Measurements from ENCODE around the gene ADH4. TPM values are rescaled to one million over a fixed set of nuclear protein-coding genes. Genes with fewer than 3 reads are reported as not detected.

ADH4 gene
- total and polyA plus RNA-seq, 9 of the 15 experiments (the other 6 are each of a cell fraction or from before 2014, with no cell fraction given): not detected

DNA sequence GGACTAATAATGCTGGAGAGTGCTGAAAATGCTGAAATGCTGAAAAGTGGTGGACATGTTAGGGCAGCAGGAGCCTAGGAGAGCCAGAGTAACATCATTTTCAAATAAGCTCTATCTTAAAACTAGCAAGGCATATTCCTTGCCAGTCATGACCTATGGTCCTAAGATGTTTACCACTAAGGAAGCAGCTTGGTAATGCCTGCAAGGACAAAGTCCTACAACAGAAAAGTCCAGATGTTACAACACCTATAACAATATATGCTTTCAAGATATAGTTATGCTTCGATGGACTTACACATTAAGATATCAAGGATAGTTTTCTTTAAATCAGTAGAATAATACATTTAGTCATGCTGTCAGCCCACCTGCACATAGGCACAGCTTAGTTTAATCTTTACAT lies 4.5 kb upstream of the ADH4 start (continued):
- TF ChIP-seq CHD7 (IDR thresholded peaks at IDR 0.05; ENCODE audit: low read depth, low read length) (no peak), SPI1 (IDR thresholded peaks at IDR 0.05; ENCODE audit: borderline replicate concordance, low read depth, low read length) (no peak), TCFL5 (CRISPR knock-in tag; conservative IDR thresholded peaks at IDR 0.05) (no peak), ZNF75A (CRISPR knock-in tag; IDR thresholded peaks at IDR 0.05) (no peak), NCOA2 (IDR thresholded peaks at IDR 0.05; ENCODE audit: partially characterized antibody in 2 of 2) (no peak), KDM2B (CRISPR knock-in tag; IDR thresholded peaks at IDR 0.05) (no peak), TOE1 (IDR thresholded peaks at IDR 0.05; ENCODE audit: borderline replicate concordance) (no peak), TOE1 (CRISPR knock-in tag; IDR thresholded peaks at IDR 0.05; ENCODE audit: borderline replicate concordance, low read depth) (no peak), MIER1 (IDR thresholded peaks at IDR 0.05; ENCODE audit: low read depth) (no peak), TFAM (CRISPR knock-in tag; conservative IDR thresholded peaks at IDR 0.05) (no peak), TFE3 (CRISPR knock-in tag; IDR thresholded peaks at IDR 0.05) (no peak)

Data from K562 (cell line).